Measurements from ENCODE around the gene PDIK1L.

Gene PDIK1L

DNA sequence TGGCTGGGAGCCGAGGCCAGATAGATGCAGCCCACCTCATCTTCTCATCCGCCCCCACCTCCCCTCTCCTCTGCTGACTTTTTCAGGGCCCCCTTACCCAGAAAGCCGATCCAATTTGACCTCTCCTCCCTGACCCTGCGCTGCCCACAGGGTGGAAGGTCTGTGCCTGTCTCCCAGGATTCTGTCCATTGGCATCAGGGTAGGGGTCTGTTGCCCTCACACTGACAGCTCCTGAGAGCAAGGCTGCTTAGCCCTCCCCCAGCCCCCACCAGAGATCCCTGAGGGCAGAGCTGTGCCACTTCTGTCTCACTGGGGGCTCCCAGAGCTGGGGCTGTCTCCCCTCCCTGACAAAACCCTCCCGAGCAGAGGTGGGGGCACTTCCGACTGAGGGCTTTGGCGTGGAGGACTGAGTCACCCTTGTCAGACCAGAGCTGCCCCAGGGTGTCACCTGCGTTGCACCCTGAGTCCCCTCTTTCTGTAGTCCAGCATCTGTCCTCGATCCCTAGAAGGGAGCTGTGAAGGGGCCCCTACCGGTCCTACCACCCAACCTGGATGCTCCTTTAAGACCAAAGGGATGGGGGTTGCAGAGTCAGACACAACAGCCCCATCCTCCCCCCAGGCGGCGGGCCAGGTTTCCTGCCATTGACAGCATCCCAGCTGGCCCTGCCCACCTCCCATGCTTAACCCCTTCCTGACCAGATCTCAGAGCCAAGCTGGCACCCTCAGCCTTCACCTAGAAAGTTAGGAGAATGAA, 44.8 kb downstream of the PDIK1L start:
- H3K79me2 ChIP-seq: no peaks in the 10 kb centered on the region
- TF ChIP-seq, protein P1, sequence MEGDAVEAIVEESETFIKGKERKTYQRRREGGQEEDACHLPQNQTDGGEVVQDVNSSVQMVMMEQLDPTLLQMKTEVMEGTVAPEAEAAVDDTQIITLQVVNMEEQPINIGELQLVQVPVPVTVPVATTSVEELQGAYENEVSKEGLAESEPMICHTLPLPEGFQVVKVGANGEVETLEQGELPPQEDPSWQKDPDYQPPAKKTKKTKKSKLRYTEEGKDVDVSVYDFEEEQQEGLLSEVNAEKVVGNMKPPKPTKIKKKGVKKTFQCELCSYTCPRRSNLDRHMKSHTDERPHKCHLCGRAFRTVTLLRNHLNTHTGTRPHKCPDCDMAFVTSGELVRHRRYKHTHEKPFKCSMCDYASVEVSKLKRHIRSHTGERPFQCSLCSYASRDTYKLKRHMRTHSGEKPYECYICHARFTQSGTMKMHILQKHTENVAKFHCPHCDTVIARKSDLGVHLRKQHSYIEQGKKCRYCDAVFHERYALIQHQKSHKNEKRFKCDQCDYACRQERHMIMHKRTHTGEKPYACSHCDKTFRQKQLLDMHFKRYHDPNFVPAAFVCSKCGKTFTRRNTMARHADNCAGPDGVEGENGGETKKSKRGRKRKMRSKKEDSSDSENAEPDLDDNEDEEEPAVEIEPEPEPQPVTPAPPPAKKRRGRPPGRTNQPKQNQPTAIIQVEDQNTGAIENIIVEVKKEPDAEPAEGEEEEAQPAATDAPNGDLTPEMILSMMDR (IDR thresholded peaks at IDR 0.05): no peak
- peak overlapping the region; percentile 68 for H3K27ac ChIP-seq
- H3K36me3 ChIP-seq (ENCODE audit: control insufficient read depth, insufficient read depth, low read length): no peaks in the 10 kb centered on the region
- H3K4me1 ChIP-seq: no peaks in the 10 kb centered on the region
- no peaks in the 10 kb centered on the region for H3K9me3 ChIP-seq (ENCODE audit: control insufficient read depth, low read length)
- H3K4me2 ChIP-seq (ENCODE audit: low read length): peak overlapping the region; percentile 34
- no peaks in the 10 kb centered on the region for H3K27me3 ChIP-seq (ENCODE audit: control insufficient read depth, insufficient read depth, low read length)
- no peak overlapping the region for H2AFZ ChIP-seq
- no peak overlapping the region for H3K9ac ChIP-seq
- no peak overlapping the region for H3K4me3 ChIP-seq (ENCODE audit: low read depth, low read length)

DNA sequence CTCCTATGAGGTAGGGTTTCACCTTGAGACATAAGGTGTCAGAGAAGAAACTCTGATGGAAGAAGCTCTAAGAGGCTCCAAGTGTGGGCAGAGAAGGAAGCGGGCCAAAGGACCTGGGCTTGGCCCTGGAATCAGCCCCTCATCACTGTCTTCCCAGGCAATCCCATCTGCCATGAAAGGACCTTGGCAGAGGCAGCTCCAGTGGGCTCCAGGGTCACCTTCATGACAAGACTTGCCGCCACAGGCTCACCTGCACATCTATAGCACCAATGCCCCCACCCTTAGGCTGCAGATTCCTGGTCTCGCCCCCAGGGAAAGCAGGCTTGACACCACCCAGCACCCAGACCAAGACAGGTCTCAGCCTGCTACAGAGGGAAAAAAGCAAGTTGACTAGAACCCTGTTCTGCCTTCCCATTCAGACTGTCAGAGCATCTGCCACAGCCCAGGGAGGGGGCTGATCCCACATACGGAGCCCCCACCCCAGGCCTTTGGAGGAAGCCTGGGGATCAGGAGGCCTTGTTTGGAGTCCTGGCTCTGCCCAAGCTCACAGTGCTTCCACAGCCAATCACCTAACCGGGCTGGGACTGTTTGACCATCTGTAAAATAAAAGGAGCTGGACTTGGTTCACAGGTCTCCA, 46.8 kb downstream of the PDIK1L start:
- no peaks in the 10 kb centered on the region for H3K4me1 ChIP-seq
- H3K9me3 ChIP-seq (ENCODE audit: control insufficient read depth, low read length): no peaks in the 10 kb centered on the region
- H3K27ac ChIP-seq: peak overlapping the region; percentile 39
- H3K9ac ChIP-seq: no peak overlapping the region
- TF ChIP-seq, protein P1 (IDR thresholded peaks at IDR 0.05): no peak
- no peaks in the 10 kb centered on the region for H3K27me3 ChIP-seq (ENCODE audit: control insufficient read depth, insufficient read depth, low read length)
- H2AFZ ChIP-seq: no peak overlapping the region
- no peak overlapping the region for H3K4me2 ChIP-seq (ENCODE audit: low read length)
- H3K79me2 ChIP-seq: no peaks in the 10 kb centered on the region
- no peak overlapping the region for H3K4me3 ChIP-seq (ENCODE audit: low read depth, low read length)
- no peaks in the 10 kb centered on the region for H3K36me3 ChIP-seq (ENCODE audit: control insufficient read depth, insufficient read depth, low read length)

DNA sequence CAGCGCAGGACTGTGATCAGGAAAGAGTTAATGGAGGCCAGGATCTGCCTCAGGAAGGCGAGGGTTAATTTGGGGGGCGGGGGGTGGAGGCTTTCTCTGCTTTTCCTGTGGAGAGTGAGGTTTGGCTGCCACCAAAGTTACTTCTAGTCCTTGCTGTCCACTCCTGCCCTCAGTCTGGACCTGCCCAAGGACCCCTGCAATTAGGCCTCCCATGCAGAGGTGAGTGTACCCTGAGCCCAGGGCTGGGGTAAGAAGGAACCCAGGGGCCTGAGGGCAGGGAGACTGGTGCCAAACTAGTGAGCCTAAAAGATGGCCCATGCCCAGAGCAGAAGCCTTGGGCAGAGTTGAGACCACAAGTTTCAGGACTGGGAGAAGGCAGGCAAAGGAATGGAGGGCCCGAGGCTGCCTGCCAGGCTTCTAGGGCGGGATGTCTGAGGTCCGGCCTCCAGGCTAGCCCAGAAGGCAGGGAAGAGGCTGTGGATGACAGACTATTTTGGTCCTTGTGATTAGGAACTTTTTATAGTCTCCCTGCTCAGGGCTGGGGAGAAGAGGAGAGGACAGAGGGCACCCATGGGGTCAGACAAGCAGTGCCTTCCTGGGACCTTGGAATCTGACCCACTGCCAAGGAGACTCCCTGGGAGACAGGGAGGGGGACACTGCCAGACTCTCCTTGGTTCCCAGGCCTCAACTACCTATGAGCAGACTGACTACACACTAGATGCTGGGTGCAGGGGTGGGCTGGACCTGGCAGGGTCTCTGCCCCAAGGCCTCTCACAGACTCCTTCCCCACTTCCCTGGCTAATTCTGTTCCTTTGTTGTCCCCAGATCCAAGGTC, 47.5 kb downstream of the PDIK1L start, which contains the start of gene FAM110D:
FAM110D (plus strand) TSS at position 172 of the 835 bp plus-strand sequence. CDS start 2,213 bp downstream, outside the sequence.
- H3K27me3 ChIP-seq (ENCODE audit: control insufficient read depth, insufficient read depth, low read length): no peaks in the 10 kb centered on the region
- peak within 1 kb of the TSS; percentile 29 for H3K4me3 ChIP-seq (ENCODE audit: low read depth, low read length)
- no peak within 1 kb of the TSS for H2AFZ ChIP-seq
- no peaks in the 10 kb centered on the region for H3K9me3 ChIP-seq (ENCODE audit: control insufficient read depth, low read length)
- H3K4me1 ChIP-seq: no peaks in the 10 kb centered on the region
- H3K27ac ChIP-seq: peak within 1 kb of the TSS; percentile 39
- TF ChIP-seq, protein P1 (IDR thresholded peaks at IDR 0.05): no peak
- no peak within 1 kb of the TSS for H3K9ac ChIP-seq
- no peak within 1 kb of the TSS for H3K4me2 ChIP-seq (ENCODE audit: low read length)
- no peaks in the 10 kb centered on the region for H3K79me2 ChIP-seq
- no peaks in the 10 kb centered on the region for H3K36me3 ChIP-seq (ENCODE audit: control insufficient read depth, insufficient read depth, low read length)

DNA sequence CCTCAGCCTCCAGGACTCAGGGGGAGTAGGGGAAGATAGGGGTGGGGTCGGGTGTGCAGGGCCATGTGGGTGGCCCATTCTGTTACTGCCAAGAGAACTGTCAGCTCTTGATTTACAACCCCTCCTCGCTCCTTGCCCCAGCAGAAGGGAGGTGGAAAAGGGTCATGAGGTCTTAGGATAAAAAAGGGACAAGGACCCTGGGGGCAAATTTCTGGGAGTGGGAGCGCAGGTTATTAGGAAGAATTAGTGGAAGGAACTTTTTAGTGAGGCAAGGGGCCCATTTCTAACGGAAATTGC, 48.1 kb downstream of the PDIK1L start:
- H2AFZ ChIP-seq: no peak overlapping the region
- TF ChIP-seq, protein P1 (IDR thresholded peaks at IDR 0.05): no peak
- no peak overlapping the region for H3K9ac ChIP-seq
- no peaks in the 10 kb centered on the region for H3K79me2 ChIP-seq
- H3K27ac ChIP-seq: no peak overlapping the region
- H3K4me2 ChIP-seq (ENCODE audit: low read length): no peak overlapping the region
- no peaks in the 10 kb centered on the region for H3K36me3 ChIP-seq (ENCODE audit: control insufficient read depth, insufficient read depth, low read length)
- H3K4me3 ChIP-seq (ENCODE audit: low read depth, low read length): peak overlapping the region; percentile 29
- H3K9me3 ChIP-seq (ENCODE audit: control insufficient read depth, low read length): no peaks in the 10 kb centered on the region
- H3K27me3 ChIP-seq (ENCODE audit: control insufficient read depth, insufficient read depth, low read length): no peaks in the 10 kb centered on the region
- H3K4me1 ChIP-seq: no peaks in the 10 kb centered on the region
